ENCODE measurements around the gene MRPL32.

MRPL32 gene

GRCh38 chr7:42950417-42950816 is 18.2 kb downstream of the MRPL32 start:
- no peak overlapping the region for H3K4me3 ChIP-seq (ENCODE audit: low read depth, low read length)
- no peak for TF ChIP-seq CTCF (IDR thresholded peaks at IDR 0.05; ENCODE audit: low read depth, low read length, missing control alignments)
- DNase-seq (ENCODE audit: low read depth): no peak

GRCh38 chr7:42952328-42952727 is 20.2 kb downstream of the MRPL32 start:
- no peak for DNase-seq (ENCODE audit: low read depth)

GRCh38 chr7:42953994-42954393 is 21.8 kb downstream of the MRPL32 start:
- TF ChIP-seq CTCF (IDR thresholded peaks at IDR 0.05; ENCODE audit: low read depth, low read length, missing control alignments): no peak
- H3K4me3 ChIP-seq (ENCODE audit: low read depth, low read length): no peak overlapping the region
- DNase-seq (ENCODE audit: low read depth): no peak

More at GRCh38 chr7:42952328-42952727, 20.2 kb downstream of the MRPL32 start:
- TF ChIP-seq CTCF (IDR thresholded peaks at IDR 0.05; ENCODE audit: low read depth, low read length, missing control alignments): no peak
- H3K4me3 ChIP-seq (ENCODE audit: low read depth, low read length): no peak overlapping the region

- no peak for TF ChIP-seq CTCF (IDR thresholded peaks at IDR 0.05; ENCODE audit: low read depth, low read length, missing control alignments)
- no peak for DNase-seq (ENCODE audit: low read depth)
- H3K4me3 ChIP-seq (ENCODE audit: low read depth, low read length): no peak overlapping the region
Observed at GRCh38 chr7:42956062-42956461, 23.9 kb downstream of the MRPL32 start.

GRCh38 chr7:42959549-42959948 is 27.4 kb downstream of the MRPL32 start:
- no peak for TF ChIP-seq CTCF (IDR thresholded peaks at IDR 0.05; ENCODE audit: low read depth, low read length, missing control alignments)
- DNase-seq (ENCODE audit: low read depth): no peak
- H3K4me3 ChIP-seq (ENCODE audit: low read depth, low read length): no peak overlapping the region

GRCh38 chr7:42960762-42961161 is 28.6 kb downstream of the MRPL32 start:
- TF ChIP-seq CTCF (IDR thresholded peaks at IDR 0.05; ENCODE audit: low read depth, low read length, missing control alignments): no peak
- no peak for DNase-seq (ENCODE audit: low read depth)
- H3K4me3 ChIP-seq (ENCODE audit: low read depth, low read length): no peak overlapping the region

GRCh38 chr7:42961170-42961569 is 29.0 kb downstream of the MRPL32 start:
- DNase-seq (ENCODE audit: low read depth): no peak
- no peak overlapping the region for H3K4me3 ChIP-seq (ENCODE audit: low read depth, low read length)
- TF ChIP-seq CTCF (IDR thresholded peaks at IDR 0.05; ENCODE audit: low read depth, low read length, missing control alignments): no peak
